ENCODE measurements around the gene TRPM5. TPM values are rescaled to one million over a fixed set of nuclear protein-coding genes. Genes with fewer than 3 reads are reported as not detected.

The TRPM5 gene
- total RNA-seq, 1 donor from 2014 or later = not detected

GRCh38 chr11:2465202-2466068 lies 21.1 kb upstream of the TRPM5 start:
- DNase-seq (ENCODE audit: extremely low spot score, unreplicated experiment) = peak; percentile 80
- TF ChIP-seq CTCF (IDR thresholded peaks at IDR 0.05) = no peak
- Mint-ChIP-seq H3K9me3 (ENCODE audit: unreplicated experiment) (no peaks in the 10 kb centered on the region), H3K27me3 (ENCODE audit: unreplicated experiment) (peaks cover 15% of the 10 kb centered on the region), H3K27ac (ENCODE audit: unreplicated experiment) (no peak overlapping the region), H3K4me3 (ENCODE audit: unreplicated experiment) (no peak overlapping the region), H3K36me3 (ENCODE audit: unreplicated experiment) (no peaks in the 10 kb centered on the region), H3K4me1 (ENCODE audit: unreplicated experiment) (no peaks in the 10 kb centered on the region)

- Mint-ChIP-seq H3K9me3 (ENCODE audit: unreplicated experiment) (no peaks in the 10 kb centered on the region), H3K27ac (ENCODE audit: unreplicated experiment) (no peak overlapping the region), H3K27me3 (ENCODE audit: unreplicated experiment) (peaks cover 11% of the 10 kb centered on the region), H3K4me1 (ENCODE audit: unreplicated experiment) (no peaks in the 10 kb centered on the region), H3K36me3 (ENCODE audit: unreplicated experiment) (no peaks in the 10 kb centered on the region), H3K4me3 (ENCODE audit: unreplicated experiment) (no peak overlapping the region)
- TF ChIP-seq CTCF (IDR thresholded peaks at IDR 0.05) = no peak
- DNase-seq (ENCODE audit: extremely low spot score, unreplicated experiment) = peak; percentile 66
Measured at GRCh38 chr11:2464451-2465165, 20.3 kb upstream of the TRPM5 start.

GRCh38 chr11:2463766-2464277 lies 19.5 kb upstream of the TRPM5 start:
- Mint-ChIP-seq H3K4me3 (ENCODE audit: unreplicated experiment) (no peak overlapping the region), H3K27me3 (ENCODE audit: unreplicated experiment) (peaks cover 6% of the 10 kb centered on the region), H3K4me1 (ENCODE audit: unreplicated experiment) (no peaks in the 10 kb centered on the region), H3K9me3 (ENCODE audit: unreplicated experiment) (no peaks in the 10 kb centered on the region), H3K27ac (ENCODE audit: unreplicated experiment) (no peak overlapping the region), H3K36me3 (ENCODE audit: unreplicated experiment) (no peaks in the 10 kb centered on the region)
- DNase-seq (ENCODE audit: extremely low spot score, unreplicated experiment) = peak; percentile 81
- no peak for TF ChIP-seq CTCF (IDR thresholded peaks at IDR 0.05)

DNA sequence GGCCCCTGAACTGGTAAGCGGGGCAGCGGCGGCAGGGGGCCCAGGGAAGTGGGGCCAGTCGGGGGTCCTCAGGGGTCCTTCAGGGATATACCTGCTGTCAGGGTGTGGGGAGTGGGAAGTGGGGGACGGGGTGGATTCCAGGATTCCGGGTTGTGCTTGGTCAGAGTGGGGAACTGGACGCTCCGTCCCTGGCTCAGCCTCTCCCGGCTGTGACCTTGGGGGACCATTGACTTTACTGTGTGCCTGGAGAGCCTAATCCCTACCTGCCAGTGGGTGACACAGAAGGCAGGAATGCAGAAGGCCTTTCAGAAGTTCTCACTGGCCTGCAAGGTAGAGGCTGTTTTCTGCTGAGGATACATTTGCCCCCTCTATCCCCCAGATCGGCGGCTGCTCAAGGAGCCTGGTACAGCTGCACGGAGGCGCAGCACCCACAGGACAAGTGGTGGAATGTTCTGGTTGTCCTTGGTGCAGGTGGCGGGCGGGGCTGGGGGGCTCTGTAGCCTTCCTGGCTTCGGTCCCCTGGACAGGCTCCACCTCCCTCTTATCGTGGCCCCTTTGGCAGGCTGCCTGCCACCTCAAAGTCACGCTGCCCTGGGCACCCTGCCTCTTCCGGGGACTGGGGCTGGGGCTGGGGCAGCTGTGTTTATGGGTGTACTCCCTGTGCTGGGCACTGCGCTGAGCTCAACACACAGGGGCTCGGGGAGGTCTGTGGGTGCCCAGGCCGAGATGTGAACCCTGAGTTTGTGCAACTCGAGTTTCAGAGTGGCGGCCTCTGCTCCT lies 18.9 kb upstream of the TRPM5 start:
- Mint-ChIP-seq H3K4me1 (ENCODE audit: unreplicated experiment) (no peaks in the 10 kb centered on the region), H3K27me3 (ENCODE audit: unreplicated experiment) (peaks cover 10% of the 10 kb centered on the region), H3K4me3 (ENCODE audit: unreplicated experiment) (no peak overlapping the region), H3K9me3 (ENCODE audit: unreplicated experiment) (no peaks in the 10 kb centered on the region), H3K27ac (ENCODE audit: unreplicated experiment) (no peak overlapping the region), H3K36me3 (ENCODE audit: unreplicated experiment) (no peaks in the 10 kb centered on the region)
- DNase-seq (ENCODE audit: extremely low spot score, unreplicated experiment) = peak; percentile 77
- no peak for TF ChIP-seq CTCF (IDR thresholded peaks at IDR 0.05)
